H9 (cell line): ENCODE data around the gene VPS18. TPM values are rescaled to one million over a fixed set of nuclear protein-coding genes. Genes with fewer than 3 reads are reported as not detected.

ENCODE experiments used
- DNase-seq: peaks from one replicate; pipeline ENCODE4 v3.0.0-alpha.2; 2017
- H2AFZ ChIP-seq: one replicate; pipeline ENCODE4 v1.6.1; 2013; ENCODE audit warnings: mild to moderate bottlenecking, low read length, control low read depth, moderate library complexity
- H2AK5ac ChIP-seq: 2 replicates; pipeline ENCODE4 v1.6.1; 2013; ENCODE audit warnings: low read length, control low read depth, mixed read lengths; ENCODE audit not compliant: insufficient read length
- H2BK120ac ChIP-seq: one replicate; pipeline ENCODE4 v1.6.1; 2013; ENCODE audit warnings: low read depth, mild to moderate bottlenecking, low read length, control low read depth, inconsistent platforms; ENCODE audit not compliant: poor library complexity, severe bottlenecking
- H2BK12ac ChIP-seq: 2 replicates; pipeline ENCODE4 v1.6.1; 2013; ENCODE audit warnings: low read length, control low read depth, mixed read lengths, low read depth; ENCODE audit not compliant: insufficient read length
- H2BK15ac ChIP-seq: 2 replicates; pipeline ENCODE4 v1.6.1; 2013; ENCODE audit warnings: low read depth, low read length, control low read depth
- H2BK20ac ChIP-seq: one replicate; pipeline ENCODE4 v1.6.1; 2013; ENCODE audit warnings: low read depth, mild to moderate bottlenecking, low read length, control low read depth, inconsistent platforms; ENCODE audit not compliant: poor library complexity, severe bottlenecking
- H2BK5ac ChIP-seq: 2 replicates; pipeline ENCODE4 v1.6.1; 2013; ENCODE audit warnings: low read length, control low read depth, mixed read lengths; ENCODE audit not compliant: insufficient read length
- H3K14ac ChIP-seq: 2 replicates; pipeline ENCODE4 v1.6.1; 2013; ENCODE audit warnings: low read length, control low read depth; ENCODE audit not compliant: insufficient read depth
- H3K18ac ChIP-seq: 2 replicates; pipeline ENCODE4 v1.6.1; 2013; ENCODE audit warnings: low read depth, mild to moderate bottlenecking, mixed read lengths, low read length, control low read depth; ENCODE audit not compliant: insufficient read length
- H3K23ac ChIP-seq: 2 replicates; pipeline ENCODE4 v1.6.1; 2013; ENCODE audit warnings: low read length, control low read depth, mixed read lengths, low read depth; ENCODE audit not compliant: insufficient read length
- H3K23me2 ChIP-seq: 2 replicates; pipeline ENCODE4 v1.6.1; 2013; ENCODE audit warnings: low read depth, mild to moderate bottlenecking, mixed read lengths, low read length, control low read depth; ENCODE audit not compliant: insufficient read length, poor library complexity, severe bottlenecking
- H3K27ac ChIP-seq: 2 replicates; pipeline ENCODE4 v1.5.1; 2013; ENCODE audit warnings: low read length, control low read depth, mixed read lengths, low read depth; ENCODE audit not compliant: insufficient read length
- H3K27me3 ChIP-seq: 2 replicates; pipeline ENCODE4 v1.6.1; 2013; ENCODE audit warnings: low read length, control low read depth, inconsistent platforms; ENCODE audit not compliant: insufficient read depth
- H3K4ac ChIP-seq: 2 replicates; pipeline ENCODE4 v1.6.1; 2013; ENCODE audit warnings: low read depth, mild to moderate bottlenecking, control low read depth, inconsistent platforms, low read length, moderate library complexity
- H3K4me1 ChIP-seq: 2 replicates; pipeline ENCODE4 v1.6.1; 2013; ENCODE audit warnings: low read length, control low read depth, inconsistent platforms; ENCODE audit not compliant: insufficient read depth
- H3K4me2 ChIP-seq: 2 replicates; pipeline ENCODE4 v1.6.1; 2013; ENCODE audit warnings: low read length, control low read depth, mixed read lengths; ENCODE audit not compliant: insufficient read length, insufficient read depth
- H3K56ac ChIP-seq: 2 replicates; pipeline ENCODE4 v1.6.1; 2013; ENCODE audit warnings: low read depth, mild to moderate bottlenecking, mixed read lengths, low read length, control low read depth; ENCODE audit not compliant: insufficient read length
- H3K79me1 ChIP-seq: 2 replicates; pipeline ENCODE4 v1.6.1; 2013; ENCODE audit warnings: low read depth, mild to moderate bottlenecking, moderate library complexity, low read length, control low read depth, inconsistent platforms; ENCODE audit not compliant: insufficient read depth, poor library complexity, severe bottlenecking
- H3K79me2 ChIP-seq: 2 replicates; pipeline ENCODE4 v1.6.1; 2013; ENCODE audit warnings: low read length, control low read depth, inconsistent platforms; ENCODE audit not compliant: insufficient read depth
- H3K9ac ChIP-seq: 2 replicates; pipeline ENCODE4 v1.6.1; 2013; ENCODE audit warnings: low read length, control low read depth, mixed read lengths; ENCODE audit not compliant: insufficient read length; ENCODE audit errors: extremely low read depth
- H3K9me3 ChIP-seq: one replicate; pipeline ENCODE4 v1.6.1; 2013; ENCODE audit warnings: low read depth, low read length, inconsistent platforms; ENCODE audit not compliant: control insufficient read depth
- H3T11ph ChIP-seq: one replicate; pipeline ENCODE4 v1.6.1; 2013; ENCODE audit warnings: mild to moderate bottlenecking, low read length, control low read depth, inconsistent platforms
- H4K20me1 ChIP-seq: one replicate; pipeline ENCODE4 v1.6.1; 2013; ENCODE audit not compliant: control insufficient read depth, insufficient read length, insufficient read depth
- H4K5ac ChIP-seq: 2 replicates; pipeline ENCODE4 v1.6.1; 2013; ENCODE audit warnings: low read depth, mild to moderate bottlenecking, mixed read lengths, low read length, control low read depth; ENCODE audit not compliant: insufficient read length
- H4K8ac ChIP-seq: replicated peaks from 2 replicates; pipeline ENCODE4 v1.6.1; 2013; ENCODE audit warnings: low read length, control low read depth, mixed read lengths, low read depth; ENCODE audit not compliant: insufficient read length
- H4K91ac ChIP-seq: 2 replicates; pipeline ENCODE4 v1.6.1; 2013; ENCODE audit warnings: low read depth, mild to moderate bottlenecking, moderate library complexity, mixed read lengths, low read length, control low read depth; ENCODE audit not compliant: insufficient read length
- H3K27ac Mint-ChIP-seq, 3 experiments: 2 replicates in 2 of 3; 3 replicates in 1 of 3; pipeline ENCODE4 v1.8.0; 2020 to 2021; ENCODE audit warnings: mixed read lengths in 3 of 3, mild to moderate bottlenecking in 1 of 3, moderate library complexity in 1 of 3
- H3K27me3 Mint-ChIP-seq: 2 replicates; pipeline ENCODE4 v1.8.0; 2021; ENCODE audit warnings: low read depth, mild to moderate bottlenecking, moderate library complexity, mixed read lengths
- H3K36me3 Mint-ChIP-seq, 3 experiments: 2 replicates in 2 of 3; 3 replicates in 1 of 3; pipeline ENCODE4 v1.8.0; 2020 to 2021; ENCODE audit warnings: low read depth in 3 of 3, mixed read lengths in 3 of 3; ENCODE audit not compliant: insufficient read depth in 1 of 3
- H3K4me1 Mint-ChIP-seq, 2 experiments: 2 replicates each; pipeline ENCODE4 v1.8.0; 2020; ENCODE audit warnings: mixed read lengths in 2 of 2
- H3K4me3 Mint-ChIP-seq, 2 experiments: 2 replicates in 1 of 2; 3 replicates in 1 of 2; pipeline ENCODE4 v1.8.0; 2020 to 2021; ENCODE audit warnings: mild to moderate bottlenecking in 2 of 2, mixed read lengths in 2 of 2, moderate library complexity in 1 of 2
- H3K9me3 Mint-ChIP-seq, 2 experiments: 2 replicates in 1 of 2; 3 replicates in 1 of 2; pipeline ENCODE4 v1.8.0; 2020; ENCODE audit warnings: mild to moderate bottlenecking in 2 of 2, mixed read lengths in 2 of 2, moderate library complexity in 1 of 2
- CTCF ChIP-seq: fragments of 200-600 bp; sonication (generic); conservative IDR thresholded peaks from 3 replicates; pipeline ENCODE4 v1.8.0; 2021; ENCODE audit warnings: antibody characterized with exemption, mild to moderate bottlenecking
- WGBS: extraction: QIAGEN DNeasy Blood & Tissue Kit; methylation state at CpG from one replicate; pipeline ENCODE4 v1.1.7; 2013; ENCODE audit warnings: missing lambda C conversion rate, low lambda C conversion rate, mixed read lengths; ENCODE audit not compliant: insufficient read length; ENCODE audit errors: extremely low coverage; 5-methylcytosine and 5-hydroxymethylcytosine counted together
- total RNA-seq: library from RNA; stranded (reverse); gene quantifications from 2 replicates; pipeline ENCODE4 v1.2.1, GENCODE V29; 2021

The VPS18 gene
- total RNA-seq, 1 experiment from 2014 or later = 45.0 TPM

DNA sequence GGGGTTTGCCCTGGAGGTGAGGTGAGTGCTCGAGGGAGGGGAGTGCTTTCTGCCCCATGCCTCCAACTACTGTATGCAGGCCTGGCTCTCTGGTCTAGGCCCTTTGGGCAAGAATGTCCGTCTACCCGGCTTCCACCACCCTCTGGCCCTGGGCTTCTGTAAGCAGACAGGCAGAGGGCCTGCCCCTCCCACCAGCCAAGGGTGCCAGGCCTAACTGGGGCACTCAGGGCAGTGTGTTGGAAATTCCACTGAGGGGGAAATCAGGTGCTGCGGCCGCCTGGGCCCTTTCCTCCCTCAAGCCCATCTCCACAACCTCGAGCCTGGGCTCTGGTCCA is 44.3 kb downstream of the VPS18 start:
- no peak overlapping the region for H2AK5ac ChIP-seq
- H4K8ac ChIP-seq = no peak overlapping the region
- no peaks in the 10 kb centered on the region for H3K4me1 ChIP-seq
- no peak overlapping the region for H4K5ac ChIP-seq
- no peaks in the 10 kb centered on the region for H3K79me2 ChIP-seq
- Mint-ChIP-seq H3K36me3 (no peaks in the 10 kb centered on the region), H3K4me1 (peaks cover 26 to 30% of the 10 kb centered on the region in 2 experiments), H3K27me3 (peaks cover 75% of the 10 kb centered on the region), H3K9me3 (no peaks in the 10 kb centered on the region), H3K4me3 (no peak overlapping the region), H3K27ac (no peak overlapping the region)
- no peak overlapping the region for H3K4me2 ChIP-seq
- H2AFZ ChIP-seq = no peak overlapping the region
- no peak overlapping the region for H2BK5ac ChIP-seq
- H3K79me1 ChIP-seq = no peaks in the 10 kb centered on the region
- no peak overlapping the region for H3K27ac ChIP-seq
- H2BK120ac ChIP-seq = no peak overlapping the region
- H3K4ac ChIP-seq = no peak overlapping the region
- no peak overlapping the region for H3K56ac ChIP-seq
- no peak overlapping the region for H3K23ac ChIP-seq
- H3K18ac ChIP-seq = no peak overlapping the region
- H3K14ac ChIP-seq = no peak overlapping the region
- H2BK15ac ChIP-seq = no peak overlapping the region
- peaks cover 8% of the 10 kb centered on the region for H3K23me2 ChIP-seq
- H3K9ac ChIP-seq = no peak overlapping the region
- no peak for DNase-seq
- no peaks in the 10 kb centered on the region for H4K20me1 ChIP-seq
- no peaks in the 10 kb centered on the region for H3K9me3 ChIP-seq
- no peak for TF ChIP-seq CTCF
- no peak overlapping the region for H4K91ac ChIP-seq
- no peak overlapping the region for H3T11ph ChIP-seq
- H2BK20ac ChIP-seq = no peak overlapping the region
- H3K27me3 ChIP-seq = no peaks in the 10 kb centered on the region; the same call in 1 of the 2 replicates
- no peak overlapping the region for H2BK12ac ChIP-seq
- no CpG with 5 or more reads among the region's 6 CpGs for WGBS
